Cortex of kidney (tissue), 1 donor: ENCODE results near the gene WWOX.
"Not testable (repeated sequence)": the region's sequence is repeated elsewhere in the genome, so short reads cannot be mapped to it uniquely, and the experiment has no call there.

ENCODE experiments used
- DNase-seq: peaks from one replicate; lab custom pipeline; 2025; lab: John Stamatoyannopoulos, UW

Gene WWOX

GRCh38 chr16:78501744-78502143 lies 402.3 kb downstream of the WWOX start:
- no peak for DNase-seq

DNA sequence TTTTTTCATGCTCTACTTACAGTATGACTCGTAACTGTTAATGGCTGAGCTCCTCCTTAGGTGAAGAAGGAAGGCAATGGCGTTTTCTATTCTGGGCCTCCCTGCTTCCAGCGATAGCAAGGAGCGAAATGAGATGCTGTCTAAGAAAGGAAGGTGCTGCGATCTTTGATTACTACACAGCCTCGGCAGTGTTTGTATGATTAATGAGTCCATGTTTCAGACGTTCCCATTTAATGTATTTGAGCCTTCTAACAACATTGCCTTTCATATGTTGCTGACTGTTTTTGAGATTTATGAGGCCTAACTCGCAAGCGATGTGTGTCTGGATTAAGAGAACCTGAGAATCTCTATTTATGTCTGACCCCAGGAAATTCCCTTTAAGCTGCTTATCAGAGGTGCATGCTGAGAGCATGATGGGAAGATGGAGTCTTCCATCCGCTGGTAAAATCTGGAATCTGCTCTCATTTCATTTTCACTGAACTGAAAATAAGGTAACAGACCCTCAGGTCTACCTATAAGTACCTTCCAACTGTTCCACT lies 403.4 kb downstream of the WWOX start:
- no peak for DNase-seq

DNA sequence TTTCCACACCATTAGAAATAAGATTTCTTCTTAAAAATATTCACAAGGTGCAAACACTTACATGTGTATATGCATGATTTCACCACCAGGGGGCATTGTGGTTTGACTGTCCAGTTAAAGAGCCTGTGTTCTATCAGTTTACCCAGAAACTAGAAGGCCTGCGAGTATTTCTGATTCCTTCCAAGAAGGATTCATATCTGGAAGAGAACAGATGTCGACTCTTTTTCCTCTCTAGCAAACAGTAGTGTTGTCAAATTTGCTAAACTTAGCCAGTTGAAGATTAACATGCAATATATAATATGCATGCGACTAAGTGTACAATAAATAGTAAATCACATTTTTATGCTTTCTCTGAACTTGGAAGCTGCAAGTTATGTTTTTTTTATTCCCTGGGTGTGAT lies 404.1 kb downstream of the WWOX start:
- DNase-seq, result no peak

GRCh38 chr16:78504401-78504851 lies 405.0 kb downstream of the WWOX start:
- DNase-seq, result no peak

GRCh38 chr16:78505036-78505435 lies 405.6 kb downstream of the WWOX start:
- no peak for DNase-seq

GRCh38 chr16:78505544-78506366 lies 406.3 kb downstream of the WWOX start:
- no peak for DNase-seq

DNA sequence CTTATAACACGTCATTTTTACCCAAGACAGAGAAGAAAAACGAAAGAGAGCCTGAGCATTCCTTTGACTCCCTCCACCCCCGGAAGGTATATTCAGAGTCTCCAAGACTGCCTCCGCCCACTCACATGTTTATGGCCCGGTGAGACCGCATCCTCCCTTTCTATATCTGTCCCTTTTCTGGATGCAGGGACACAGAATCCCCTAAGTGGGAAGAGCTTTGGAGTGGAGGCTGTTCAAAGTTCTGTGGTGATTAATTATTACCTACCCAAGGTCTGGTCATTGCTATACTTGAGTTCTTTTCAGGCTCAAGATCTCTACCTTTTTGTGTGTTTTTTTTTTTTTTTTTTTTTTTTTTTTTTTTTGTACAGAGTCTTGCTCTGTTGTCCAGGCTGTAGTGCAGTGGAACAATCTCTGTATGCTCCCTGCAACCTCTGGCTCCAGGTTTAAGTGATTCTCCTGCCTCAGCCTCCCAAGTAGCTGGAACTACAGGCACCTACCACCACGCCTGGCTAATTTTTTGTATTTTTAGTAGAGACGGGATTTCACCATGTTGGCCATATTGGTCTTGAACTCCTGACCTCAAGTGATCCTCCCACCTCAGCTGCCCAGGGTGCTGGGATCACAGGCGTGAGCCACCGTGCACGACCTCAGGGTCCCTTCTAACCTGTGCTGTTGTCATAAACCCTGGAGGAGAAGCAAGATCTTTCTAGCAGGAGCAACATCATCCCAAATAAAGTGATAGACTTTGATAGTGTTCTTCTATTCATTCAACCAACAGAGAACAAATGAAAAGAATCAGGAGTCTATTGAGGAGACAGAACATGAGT lies 407.1 kb downstream of the WWOX start:
- no peak for DNase-seq

DNA sequence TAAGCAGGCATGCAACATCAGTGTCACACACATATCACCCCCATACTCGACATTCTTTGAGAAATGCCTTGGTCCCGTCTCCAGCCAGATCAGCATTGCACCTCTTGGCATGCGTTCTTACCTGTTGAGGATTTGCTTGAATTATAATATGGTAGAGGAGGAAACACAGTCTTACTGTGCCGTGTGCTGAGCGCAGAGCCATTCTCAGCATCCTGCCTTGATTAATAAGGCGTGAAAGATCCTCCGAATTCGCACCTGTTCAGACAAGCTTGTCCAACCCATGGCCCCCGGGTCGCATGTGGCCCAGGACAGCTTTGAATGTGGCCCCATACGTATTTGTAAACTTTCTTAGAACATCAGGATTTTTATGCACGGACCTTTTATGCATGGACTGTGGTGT lies 408.1 kb downstream of the WWOX start:
- DNase-seq, result no peak

GRCh38 chr16:78509965-78510364 lies 410.5 kb downstream of the WWOX start:
- no peak for DNase-seq

DNA sequence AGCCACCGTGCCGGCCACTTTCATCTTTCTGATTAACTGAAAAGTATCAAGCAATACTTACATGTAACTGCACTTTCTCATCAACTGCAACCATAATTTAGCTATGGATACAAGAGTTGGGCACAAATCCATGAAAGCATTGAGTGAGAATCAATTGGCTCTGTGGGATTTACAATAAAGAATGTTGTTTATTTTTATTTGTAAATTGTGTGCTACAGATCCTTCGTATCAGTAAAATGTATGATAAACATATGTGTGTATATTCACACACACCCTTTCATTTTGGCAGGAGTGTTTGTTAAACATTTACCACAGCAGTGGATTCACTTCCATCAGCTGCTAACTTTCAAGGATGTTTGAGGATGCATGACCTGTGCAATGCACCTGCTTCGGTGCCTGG lies 411.0 kb downstream of the WWOX start:
- no peak for DNase-seq

DNA sequence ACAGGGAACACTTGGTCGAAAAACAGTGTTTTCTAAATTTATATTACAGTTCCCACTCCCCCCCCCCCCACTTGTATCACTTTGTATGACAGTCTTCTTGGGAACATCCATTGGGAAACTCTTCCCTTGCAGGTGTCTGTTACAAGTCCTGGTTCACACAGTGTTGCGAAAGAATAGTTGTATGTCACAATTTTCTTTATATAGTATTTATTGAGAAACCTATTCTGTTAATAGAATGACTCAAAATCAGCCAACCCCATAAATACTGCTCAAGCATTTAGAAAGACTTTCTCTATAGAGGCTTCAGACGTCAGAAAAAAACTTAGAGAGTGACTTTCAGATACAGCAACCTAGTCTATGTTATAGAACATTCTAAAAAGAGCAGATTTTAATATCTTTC lies 414.4 kb downstream of the WWOX start:
- no peak for DNase-seq

- not testable (repeated sequence) for DNase-seq
Observed at GRCh38 chr16:78514888-78515287, 415.4 kb downstream of the WWOX start.

DNA sequence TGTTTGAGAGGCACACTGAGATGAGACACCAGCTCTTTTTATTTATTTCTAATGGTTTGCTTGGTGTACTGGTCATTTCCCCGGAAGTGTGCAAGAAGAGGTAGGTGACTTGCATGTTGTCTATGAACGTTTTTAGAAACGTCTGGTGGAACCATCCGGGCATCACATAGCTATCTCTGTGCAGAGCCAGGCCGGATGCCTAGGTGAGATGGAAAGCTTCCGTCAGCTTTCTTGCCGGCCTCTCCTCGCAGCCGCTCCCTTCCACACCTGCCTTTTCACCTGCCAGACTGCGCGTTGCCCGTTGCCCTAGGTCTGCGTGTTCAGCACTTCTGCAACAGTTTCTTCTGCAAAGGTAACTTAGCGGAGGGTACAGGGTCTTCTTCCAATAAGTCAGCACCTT lies 416.0 kb downstream of the WWOX start:
- no peak for DNase-seq

GRCh38 chr16:78516006-78516736 lies 416.7 kb downstream of the WWOX start:
- no peak for DNase-seq

GRCh38 chr16:78519896-78520295 lies 420.4 kb downstream of the WWOX start:
- no peak for DNase-seq

DNA sequence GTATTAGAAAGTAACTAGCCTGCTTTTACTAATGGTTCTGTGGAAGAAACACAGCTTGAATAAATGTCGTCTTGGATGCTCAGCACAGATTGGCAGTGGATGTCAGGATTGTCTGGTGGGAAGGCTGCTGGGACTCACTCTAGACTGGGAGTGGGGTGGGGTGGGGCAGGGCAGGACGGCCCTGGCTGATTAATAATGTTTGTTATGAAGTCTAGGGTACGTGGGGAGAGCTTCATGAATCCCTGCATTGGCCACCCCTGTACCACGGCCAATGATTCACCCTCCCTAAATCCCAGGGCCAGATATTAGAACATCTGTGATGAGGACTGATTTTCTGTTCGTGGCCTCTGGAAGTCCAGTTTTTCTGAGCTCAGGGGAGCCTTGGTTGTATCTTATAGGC lies 421.0 kb downstream of the WWOX start:
- DNase-seq, result no peak

DNA sequence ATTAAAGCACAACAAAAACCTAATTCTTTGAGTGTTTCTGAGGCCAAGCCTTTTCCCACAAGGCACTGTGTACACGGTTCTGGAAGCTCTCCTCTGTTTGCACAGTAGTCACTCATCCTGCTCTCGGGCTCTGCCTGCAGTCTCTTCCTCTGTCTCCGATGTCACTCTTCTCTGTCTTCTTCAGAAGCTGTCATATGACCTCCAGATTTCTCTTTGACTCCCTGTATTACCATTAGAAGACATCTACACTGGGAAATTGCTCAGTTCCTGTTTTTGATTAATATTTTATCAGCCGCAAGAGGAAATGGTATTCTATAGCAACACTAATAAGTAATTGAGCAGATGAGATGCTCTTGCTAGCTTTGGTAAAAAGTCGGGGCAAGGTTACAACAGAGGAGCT lies 422.9 kb downstream of the WWOX start:
- no peak for DNase-seq

DNA sequence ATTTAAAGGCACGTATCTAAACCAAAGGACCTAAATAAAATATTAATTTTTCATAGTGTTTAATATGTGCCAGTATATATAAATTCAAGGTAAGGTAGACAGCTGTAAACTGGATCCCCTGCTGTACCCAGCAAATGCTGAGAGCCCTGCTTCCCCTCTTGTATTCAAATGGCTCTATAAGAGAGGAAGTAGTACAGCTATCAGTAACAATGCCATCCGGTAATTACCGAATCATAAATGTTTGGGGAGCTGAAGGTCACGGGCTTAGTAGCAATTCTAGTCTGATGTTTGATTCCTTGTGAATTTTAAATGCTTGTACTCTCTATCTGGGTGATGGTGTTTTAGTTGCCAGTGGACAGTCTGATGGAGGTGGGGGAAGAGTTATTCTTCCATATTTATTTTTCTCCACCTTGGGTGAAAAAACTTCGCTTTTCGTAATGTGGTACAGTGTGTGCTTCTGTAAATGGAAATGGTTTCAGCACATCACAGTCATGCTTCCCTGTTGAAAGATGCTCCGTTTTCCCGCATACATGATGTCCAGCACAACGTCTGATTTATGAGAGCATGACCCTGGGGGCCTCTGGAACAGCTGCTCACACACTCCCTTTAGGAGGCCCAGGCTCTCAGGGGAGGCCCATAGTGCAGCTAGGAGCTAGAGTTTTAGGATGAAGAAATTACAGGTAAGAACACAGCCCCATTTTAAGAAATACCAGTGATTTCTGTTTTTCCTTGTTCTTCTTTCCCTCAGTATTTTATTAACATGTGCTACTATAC lies 423.9 kb downstream of the WWOX start:
- DNase-seq, result no peak

GRCh38 chr16:78524066-78524595 lies 424.7 kb downstream of the WWOX start:
- no peak for DNase-seq

- no peak for DNase-seq
Observed at GRCh38 chr16:78528265-78528664, 428.8 kb downstream of the WWOX start.

GRCh38 chr16:78529881-78530280 lies 430.4 kb downstream of the WWOX start:
- DNase-seq, result no peak
